BE2C (cell line): Measurements from ENCODE around the gene SPATA25.

Source experiments
- DNase-seq: peaks from one replicate; pipeline ENCODE4 v3.0.0-alpha.2; 2020
- H3K27me3 ChIP-seq: fragments of 250-450 bp; sonication (Bioruptor Pico); 2 replicates; pipeline ENCODE4 v1.5.1; 2020; ENCODE audit warnings: mild to moderate bottlenecking
- H3K36me3 ChIP-seq: fragments of 250-450 bp; sonication (Bioruptor Pico); 2 replicates; pipeline ENCODE4 v1.5.1; 2020; ENCODE audit warnings: mild to moderate bottlenecking
- H3K4me1 ChIP-seq: fragments of 250-450 bp; sonication (Bioruptor Pico); 2 replicates; pipeline ENCODE4 v1.5.1; 2020
- H3K4me3 ChIP-seq: 2 replicates; pipeline ENCODE4 v1.5.1; 2011; ENCODE audit warnings: low read depth, low read length
- H3K9me3 ChIP-seq: fragments of 250-450 bp; sonication (Bioruptor Pico); 2 replicates; pipeline ENCODE4 v1.5.1; 2020
- TF ChIP-seq, protein P1 (sequence below): IDR thresholded peaks from 2 replicates; pipeline ENCODE4 v1.5.1; 2012; ENCODE audit warnings: mild to moderate bottlenecking, low read depth, low read length

SPATA25 gene

DNA sequence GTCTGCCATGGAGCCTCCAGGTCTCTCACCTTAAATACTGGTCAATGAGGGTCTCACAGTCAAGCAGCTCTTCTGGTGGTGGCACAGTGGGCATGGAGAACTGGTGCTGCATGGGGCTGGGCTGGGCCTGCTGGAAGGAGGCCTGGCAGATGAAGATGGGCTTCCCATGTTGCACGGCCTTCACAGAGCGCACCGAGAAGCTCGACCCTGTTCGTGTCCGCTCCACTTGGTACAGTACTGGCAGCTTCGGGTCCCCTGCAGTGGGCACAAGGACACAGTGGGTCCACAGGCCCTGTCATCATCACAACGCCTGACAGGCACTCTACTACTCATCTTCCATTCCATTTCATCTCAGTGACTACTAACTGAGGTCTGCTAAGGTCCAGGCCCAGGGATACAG is 39.0 kb downstream of the SPATA25 start:
- no peak overlapping the region for H3K4me3 ChIP-seq
- TF ChIP-seq, protein P1, sequence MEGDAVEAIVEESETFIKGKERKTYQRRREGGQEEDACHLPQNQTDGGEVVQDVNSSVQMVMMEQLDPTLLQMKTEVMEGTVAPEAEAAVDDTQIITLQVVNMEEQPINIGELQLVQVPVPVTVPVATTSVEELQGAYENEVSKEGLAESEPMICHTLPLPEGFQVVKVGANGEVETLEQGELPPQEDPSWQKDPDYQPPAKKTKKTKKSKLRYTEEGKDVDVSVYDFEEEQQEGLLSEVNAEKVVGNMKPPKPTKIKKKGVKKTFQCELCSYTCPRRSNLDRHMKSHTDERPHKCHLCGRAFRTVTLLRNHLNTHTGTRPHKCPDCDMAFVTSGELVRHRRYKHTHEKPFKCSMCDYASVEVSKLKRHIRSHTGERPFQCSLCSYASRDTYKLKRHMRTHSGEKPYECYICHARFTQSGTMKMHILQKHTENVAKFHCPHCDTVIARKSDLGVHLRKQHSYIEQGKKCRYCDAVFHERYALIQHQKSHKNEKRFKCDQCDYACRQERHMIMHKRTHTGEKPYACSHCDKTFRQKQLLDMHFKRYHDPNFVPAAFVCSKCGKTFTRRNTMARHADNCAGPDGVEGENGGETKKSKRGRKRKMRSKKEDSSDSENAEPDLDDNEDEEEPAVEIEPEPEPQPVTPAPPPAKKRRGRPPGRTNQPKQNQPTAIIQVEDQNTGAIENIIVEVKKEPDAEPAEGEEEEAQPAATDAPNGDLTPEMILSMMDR = no peak
- no peak for DNase-seq
- H3K9me3 ChIP-seq = no peaks in the 10 kb centered on the region
- no peaks in the 10 kb centered on the region for H3K27me3 ChIP-seq
- H3K36me3 ChIP-seq = peaks cover 25% of the 10 kb centered on the region
- no peaks in the 10 kb centered on the region for H3K4me1 ChIP-seq

GRCh38 chr20:45845452-45845851 is 42.0 kb downstream of the SPATA25 start:
- Histone ChIP-seq H3K27me3 (no peaks in the 10 kb centered on the region), H3K36me3 (peaks cover 37% of the 10 kb centered on the region), H3K4me1 (no peaks in the 10 kb centered on the region), H3K9me3 (no peaks in the 10 kb centered on the region), H3K4me3 (no peak overlapping the region)
- TF ChIP-seq, protein P1 = no peak
- no peak for DNase-seq

GRCh38 chr20:45843506-45843905 is 43.9 kb downstream of the SPATA25 start:
- DNase-seq = no peak
- H3K4me3 ChIP-seq = no peak overlapping the region
- no peaks in the 10 kb centered on the region for H3K27me3 ChIP-seq
- H3K4me1 ChIP-seq = no peaks in the 10 kb centered on the region
- TF ChIP-seq, protein P1 = no peak
- peaks cover 36% of the 10 kb centered on the region for H3K36me3 ChIP-seq
- H3K9me3 ChIP-seq = no peaks in the 10 kb centered on the region

- Histone ChIP-seq H3K27me3 (no peaks in the 10 kb centered on the region), H3K4me1 (no peaks in the 10 kb centered on the region), H3K9me3 (no peaks in the 10 kb centered on the region), H3K36me3 (peaks cover 35% of the 10 kb centered on the region), H3K4me3 (no peak overlapping the region)
- TF ChIP-seq, protein P1 = no peak
- no peak for DNase-seq
Observed at GRCh38 chr20:45842169-45842812, 45.1 kb downstream of the SPATA25 start.

- DNase-seq = no peak
- Histone ChIP-seq H3K4me1 (no peaks in the 10 kb centered on the region; the same call in 1 of the 2 replicates), H3K36me3 (peaks cover 31% of the 10 kb centered on the region), H3K27me3 (no peaks in the 10 kb centered on the region), H3K4me3 (no peak overlapping the region), H3K9me3 (no peaks in the 10 kb centered on the region)
- TF ChIP-seq, protein P1 = no peak
Observed at GRCh38 chr20:45841407-45842129, 45.9 kb downstream of the SPATA25 start.

DNA sequence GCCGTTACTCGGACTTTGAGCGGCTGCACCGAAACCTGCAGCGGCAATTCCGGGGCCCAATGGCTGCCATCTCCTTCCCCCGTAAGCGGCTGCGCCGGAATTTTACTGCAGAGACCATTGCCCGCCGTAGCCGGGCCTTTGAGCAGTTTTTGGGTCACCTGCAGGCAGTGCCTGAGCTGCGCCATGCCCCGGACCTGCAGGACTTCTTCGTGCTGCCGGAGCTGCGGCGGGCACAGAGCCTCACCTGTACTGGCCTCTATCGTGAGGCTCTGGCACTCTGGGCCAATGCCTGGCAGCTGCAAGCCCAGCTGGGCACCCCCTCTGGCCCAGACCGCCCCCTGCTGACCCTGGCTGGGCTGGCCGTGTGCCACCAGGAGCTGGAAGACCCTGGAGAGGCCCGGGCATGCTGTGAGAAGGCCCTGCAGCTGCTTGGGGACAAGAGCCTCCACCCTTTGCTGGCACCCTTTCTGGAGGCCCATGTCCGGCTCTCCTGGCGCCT is 46.7 kb downstream of the SPATA25 start:
- no peaks in the 10 kb centered on the region for H3K9me3 ChIP-seq
- peaks cover 30% of the 10 kb centered on the region for H3K36me3 ChIP-seq
- H3K4me3 ChIP-seq = no peak overlapping the region
- DNase-seq = no peak
- no peaks in the 10 kb centered on the region for H3K27me3 ChIP-seq
- H3K4me1 ChIP-seq = no peaks in the 10 kb centered on the region; the same call in 1 of the 2 replicates
- TF ChIP-seq, protein P1 = no peak
